HEK293 (cell line): Measurements from ENCODE around the gene MBD5.
A peak's percentile ranks its signal among the peaks of the same experiment; 100 is the strongest.

Source experiments
- CTCF ChIA-PET: fragments of 350-600 bp; formaldehyde crosslinking; extraction: SDS; loops from one replicate; lab custom pipeline; 2021; ENCODE audit warnings: antibody characterized with exemption; lab: Yijun Ruan, JAX
- POLR2A ChIA-PET: fragments of 300-600 bp; formaldehyde crosslinking; extraction: SDS; loops from one replicate; lab custom pipeline; 2020; ENCODE audit warnings: antibody characterized with exemption, inconsistent platforms; lab: Yijun Ruan, JAX
- H3K27ac ChIP-seq: fragments of 200-500 bp; sonication (Bioruptor generic); 2 replicates; pipeline ENCODE4 v1.5.1; 2014; ENCODE audit warnings: low read depth, low read length, control low read depth, inconsistent platforms; ENCODE audit errors: extremely low read depth
- H3K36me3 ChIP-seq, 2 experiments: fragments of 200-500 bp in 1 of 2; sonication (Bioruptor generic) in 1 of 2; 1 replicate in 1 of 2; 2 replicates in 1 of 2; pipeline ENCODE4 v1.5.1; 2014 to 2017; ENCODE audit warnings: inconsistent platforms in 2 of 2, low read length in 2 of 2; ENCODE audit not compliant: control insufficient read depth in 2 of 2, insufficient read depth in 1 of 2
- H3K4me1 ChIP-seq: fragments of 200-500 bp; sonication (Bioruptor generic); 2 replicates; pipeline ENCODE4 v1.5.1; 2014; ENCODE audit warnings: mild to moderate bottlenecking, low read length, inconsistent platforms; ENCODE audit not compliant: control insufficient read depth, insufficient read depth
- H3K4me3 ChIP-seq: 2 replicates; pipeline ENCODE4 v1.5.1; 2011; ENCODE audit warnings: low read depth, mild to moderate bottlenecking, control low read depth, low read length, moderate library complexity
- H3K9me3 ChIP-seq: fragments of 200-500 bp; sonication (Bioruptor generic); 2 replicates; pipeline ENCODE4 v1.5.1; 2014; ENCODE audit warnings: low read depth, low read length, inconsistent platforms; ENCODE audit not compliant: control insufficient read depth, insufficient read depth
- ELK4 ChIP-seq: IDR thresholded peaks from 2 replicates; pipeline ENCODE4 v1.6.1; 2011; ENCODE audit warnings: mild to moderate bottlenecking, low read depth, low read length, borderline replicate concordance
- FEZF1 ChIP-seq: fragments of 450-650 bp; formaldehyde crosslinking; IDR thresholded peaks from 2 replicates; pipeline ENCODE4 v1.5.1; 2016; ENCODE audit warnings: missing biosample characterization, missing genetic modification characterization
- KLF8 ChIP-seq: fragments of 450-650 bp; formaldehyde crosslinking; IDR thresholded peaks from 2 replicates; pipeline ENCODE4 v1.5.1; 2016; ENCODE audit warnings: missing biosample characterization, missing genetic modification characterization
- PRDM1 ChIP-seq: fragments of 450-650 bp; formaldehyde crosslinking; IDR thresholded peaks from 2 replicates; pipeline ENCODE4; 2016; ENCODE audit warnings: missing biosample characterization, missing genetic modification characterization
- PRDM4 ChIP-seq: fragments of 450-650 bp; formaldehyde crosslinking; IDR thresholded peaks from 2 replicates; pipeline ENCODE4 v1.5.1; 2017; ENCODE audit warnings: missing biosample characterization, missing genetic modification characterization
- REST ChIP-seq: fragments of 450-650 bp; formaldehyde crosslinking; IDR thresholded peaks from 2 replicates; pipeline ENCODE4 v1.5.1; 2016; ENCODE audit warnings: missing biosample characterization, missing genetic modification characterization
- SP2 ChIP-seq: fragments of 450-650 bp; formaldehyde crosslinking; IDR thresholded peaks from 2 replicates; pipeline ENCODE4 v1.5.1; 2016; ENCODE audit warnings: missing biosample characterization, missing genetic modification characterization
- ZNF146 ChIP-seq: fragments of 450-650 bp; formaldehyde crosslinking; IDR thresholded peaks from 2 replicates; pipeline ENCODE4 v1.5.1; 2016; ENCODE audit warnings: missing biosample characterization, missing genetic modification characterization
- ZNF157 ChIP-seq: fragments of 450-650 bp; formaldehyde crosslinking; IDR thresholded peaks from 2 replicates; pipeline ENCODE4 v1.5.1; 2016; ENCODE audit warnings: missing biosample characterization, missing genetic modification characterization
- ZNF211 ChIP-seq: fragments of 450-650 bp; formaldehyde crosslinking; IDR thresholded peaks from 2 replicates; pipeline ENCODE4 v1.5.1; 2016; ENCODE audit warnings: low read depth, missing biosample characterization, missing genetic modification characterization
- ZNF311 ChIP-seq: fragments of 450-650 bp; formaldehyde crosslinking; IDR thresholded peaks from 2 replicates; pipeline ENCODE4 v1.5.1; 2017; ENCODE audit warnings: missing biosample characterization, missing genetic modification characterization, borderline replicate concordance
- ZNF335 ChIP-seq: fragments of 450-650 bp; formaldehyde crosslinking; conservative IDR thresholded peaks from 2 replicates; pipeline ENCODE4 v1.5.1; 2016; ENCODE audit warnings: missing biosample characterization, missing genetic modification characterization
- ZNF404 ChIP-seq: fragments of 450-650 bp; formaldehyde crosslinking; IDR thresholded peaks from 2 replicates; pipeline ENCODE4 v1.5.1; 2017; ENCODE audit warnings: missing biosample characterization, missing genetic modification characterization
- ZNF558 ChIP-seq: fragments of 450-650 bp; formaldehyde crosslinking; IDR thresholded peaks from 2 replicates; pipeline ENCODE4 v1.5.1; 2016; ENCODE audit warnings: missing biosample characterization, missing genetic modification characterization
- ZNF664 ChIP-seq: fragments of 450-650 bp; formaldehyde crosslinking; IDR thresholded peaks from 2 replicates; pipeline ENCODE4 v1.5.1; 2016; ENCODE audit warnings: missing biosample characterization, missing genetic modification characterization
- ZNF707 ChIP-seq: fragments of 450-650 bp; formaldehyde crosslinking; IDR thresholded peaks from 2 replicates; pipeline ENCODE4 v1.5.1; 2016; ENCODE audit warnings: missing biosample characterization, missing genetic modification characterization
- ZNF776 ChIP-seq: fragments of 450-650 bp; formaldehyde crosslinking; IDR thresholded peaks from 2 replicates; pipeline ENCODE4 v1.5.0; 2017; ENCODE audit warnings: missing biosample characterization, missing genetic modification characterization, borderline replicate concordance

The MBD5 gene

GRCh38 chr2:148021886-148022285 lies 995 bp downstream of the MBD5 start:
- peak overlapping the region; percentile 72 for H3K4me3 ChIP-seq
- ChIA-PET POLR2A (interaction anchor here (2.1 kb wide), 1 partner anchor 10 kb away, joined by 13 read pairs; no protein-coding TSS in a partner anchor), CTCF (interaction anchor here (0.6 kb wide), 2 partner anchors 48 to 487 kb away, joined by 3 read pairs; no protein-coding TSS in a partner anchor)

GRCh38 chr2:148022351-148022750 lies 1.5 kb downstream of the MBD5 start:
- H3K4me1 ChIP-seq: peaks cover 14% of the 10 kb centered on the region
- H3K4me3 ChIP-seq: peak overlapping the region; percentile 72
- H3K9me3 ChIP-seq: no peaks in the 10 kb centered on the region
- H3K27ac ChIP-seq: 0 out of 2 replicates have a peak overlapping the region, but pooled peaks have one; percentile 77
- POLR2A ChIA-PET: no interaction called here
- no peak for TF ChIP-seq ZNF211 (tag by site-specific recombination)
- TF ChIP-seq ZNF664 (tag by site-specific recombination): 0 out of 2 replicates have a peak, but pooled peaks have one; percentile 14
- CTCF ChIA-PET: interaction anchor here (2.4 kb wide), 1 partner anchor 487 kb away, joined by 5 read pairs; no protein-coding TSS in a partner anchor
- no peaks in the 10 kb centered on the region for H3K36me3 ChIP-seq

More at GRCh38 chr2:148021886-148022285, 995 bp downstream of the MBD5 start:
- Histone ChIP-seq H3K4me1 (peaks cover 14% of the 10 kb centered on the region), H3K36me3 (no peaks in the 10 kb centered on the region), H3K27ac (peak overlapping the region; percentile 77; the same call in 1 of the 2 replicates), H3K9me3 (no peaks in the 10 kb centered on the region)
- TF ChIP-seq PRDM4: no peak
- TF ChIP-seq PRDM1: peak; percentile 57

- no peak overlapping the region for H3K27ac ChIP-seq
- TF ChIP-seq PRDM1 (peak; percentile 44; the same call in 1 of the 2 replicates), SP2 (tag by site-specific recombination) (no peak)
- POLR2A ChIA-PET: no interaction called here
- H3K4me3 ChIP-seq: peak overlapping the region; percentile 72
- no peaks in the 10 kb centered on the region for H3K36me3 ChIP-seq
- CTCF ChIA-PET: interaction anchor here (0.7 to 2.4 kb wide), 2 partner anchors 486 to 549 kb away, joined by 3 to 5 read pairs; no protein-coding TSS in a partner anchor
- no peaks in the 10 kb centered on the region for H3K9me3 ChIP-seq
- peaks cover 14% of the 10 kb centered on the region for H3K4me1 ChIP-seq
These were observed 2.0 kb downstream of the MBD5 start for GRCh38 chr2:148022882-148023281.

GRCh38 chr2:148023861-148024260 lies 3.0 kb downstream of the MBD5 start:
- no peaks in the 10 kb centered on the region for H3K36me3 ChIP-seq
- TF ChIP-seq ZNF558 (tag by site-specific recombination) (no peak), ZNF707 (no peak), ZNF146 (no peak), KLF8 (no peak), FEZF1 (0 out of 2 replicates have a peak, but pooled peaks have one; percentile 12), ZNF335 (tag by site-specific recombination) (no peak), ZNF157 (tag by site-specific recombination) (no peak)
- TF ChIP-seq, all 188 proteins: peak for 1
- Histone ChIP-seq H3K27ac (no peak overlapping the region), H3K9me3 (no peaks in the 10 kb centered on the region), H3K4me1 (peaks cover 18% of the 10 kb centered on the region), H3K4me3 (no peak overlapping the region)
- ChIA-PET CTCF (interaction anchor here (2.4 kb wide), 1 partner anchor 485 kb away, joined by 5 read pairs; no protein-coding TSS in a partner anchor), POLR2A (no interaction called here)

GRCh38 chr2:148026573-148026972 lies 5.7 kb downstream of the MBD5 start:
- 0 out of 2 replicates have a peak overlapping the region, but pooled peaks have one; percentile 6 for H3K27ac ChIP-seq
- no peaks in the 10 kb centered on the region for H3K9me3 ChIP-seq
- no peak overlapping the region for H3K4me3 ChIP-seq
- no peaks in the 10 kb centered on the region for H3K36me3 ChIP-seq
- POLR2A ChIA-PET: no interaction called here
- H3K4me1 ChIP-seq: peaks cover 31% of the 10 kb centered on the region
- CTCF ChIA-PET: no interaction called here
- TF ChIP-seq ZNF335 (tag by site-specific recombination) (0 out of 2 replicates have a peak, but pooled peaks have one; percentile 11), REST (tag by site-specific recombination) (no peak), ELK4 (no peak), ZNF404 (tag by site-specific recombination) (no peak), ZNF311 (tag by site-specific recombination) (no peak), ZNF776 (tag by site-specific recombination) (no peak)
